Uterus (tissue), 4 donors: ENCODE data around the gene RNF217. TPM values are rescaled to one million over a fixed set of nuclear protein-coding genes. Genes with fewer than 3 reads are reported as not detected.

ENCODE experiments used
- DNase-seq, 2 donors: peaks; one replicate each; pipeline ENCODE4 v3.0.0-alpha.2; 2019 to 2020
- H3K27ac ChIP-seq, 2 donors: fragments of 200-600 bp; sonication (generic); 1 replicate in 1 of 2; 2 replicates in 1 of 2; pipeline ENCODE4 v1.5.1; 2016 to 2018
- H3K27me3 ChIP-seq, 2 donors: fragments of 200-600 bp; sonication (generic); one replicate each; pipeline ENCODE4 v1.5.1; 2018 to 2019; ENCODE audit warnings: control low read depth in 1 of 2
- H3K36me3 ChIP-seq, 2 donors: fragments of 200-600 bp; sonication (generic); one replicate each; pipeline ENCODE4 v1.5.1; 2019; ENCODE audit warnings: control low read depth in 1 of 2
- H3K4me1 ChIP-seq, 2 donors: fragments of 200-600 bp; sonication (generic); one replicate each; pipeline ENCODE4 v1.5.1; 2018 to 2019; ENCODE audit warnings: control low read depth in 1 of 2
- H3K4me3 ChIP-seq, 2 donors: fragments of 200-600 bp; sonication (generic); 1 replicate in 1 of 2; 2 replicates in 1 of 2; pipeline ENCODE4 v1.5.1; 2018 to 2019; ENCODE audit warnings: mild to moderate bottlenecking in 1 of 2
- H3K9me3 ChIP-seq, 2 donors: fragments of 200-600 bp; sonication (generic); one replicate each; pipeline ENCODE4 v1.5.1; 2019; ENCODE audit warnings: control low read depth in 1 of 2
- POLR2A ChIP-seq, 2 donors: fragments of 450-650 bp; IDR thresholded peaks; one replicate each; pipeline ENCODE4 v1.6.1; 2016; ENCODE audit warnings: antibody characterized with exemption in 2 of 2, mild to moderate bottlenecking in 1 of 2, moderate library complexity in 1 of 2
- intact Hi-C: fragments of 100-400 bp; cut with DNase I; formaldehyde crosslinking; loops from one replicate; pipeline ENCODE4 v1.15.1; 2023; ENCODE audit warnings: low total_unique reads
- total RNA-seq, 4 donors: library from RNA; depleted of rRNA in 3 of 4; stranded (reverse); fragments of >200 nt in 3 of 4; gene quantifications; one replicate each; pipeline versions ENCODE4 v1.1.0 to v1.2.4, GENCODE V29; 2014 to 2023
- TF ChIP-seq, protein P1 (sequence below), 4 experiments: fragments of 200-600 bp in 2 of 4; fragments of 450-650 bp in 2 of 4; sonication (generic) in 2 of 4; IDR thresholded peaks; one replicate each; pipeline ENCODE4 v1.5.1; 2016 to 2019; ENCODE audit warnings: antibody characterized with exemption in 4 of 4, mild to moderate bottlenecking in 2 of 4, moderate library complexity in 1 of 4
- donor health status: DM: yes; HTN: yes; CAD: no.

RNF217 gene
- total RNA-seq, 4 donors from 2014 or later, result 22.9 to 42.0 (median 29.0) TPM

DNA sequence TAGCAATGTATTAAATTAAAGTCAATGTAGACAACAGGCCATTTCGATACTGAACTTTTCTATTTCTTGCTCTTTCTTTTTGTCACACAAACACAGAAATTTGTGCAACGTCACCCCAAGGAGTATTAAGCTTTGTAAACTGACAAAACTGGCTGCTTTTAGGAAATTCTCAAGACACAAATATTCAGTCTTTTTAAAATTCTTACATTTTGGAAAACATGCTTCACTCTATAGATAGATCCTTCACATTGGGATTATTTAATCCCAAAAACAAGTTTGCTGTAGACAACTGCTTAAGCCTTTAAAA, 121.4 kb downstream of the RNF217 start:
- intact Hi-C loops, result no loop called here
- no peaks in the 10 kb centered on the region for H3K4me1 ChIP-seq
- H3K4me3 ChIP-seq, result no peak overlapping the region
- H3K9me3 ChIP-seq, result no peaks in the 10 kb centered on the region
- no peaks in the 10 kb centered on the region for H3K27me3 ChIP-seq
- DNase-seq, result no peak
- no peaks in the 10 kb centered on the region for H3K36me3 ChIP-seq
- TF ChIP-seq, protein P1, sequence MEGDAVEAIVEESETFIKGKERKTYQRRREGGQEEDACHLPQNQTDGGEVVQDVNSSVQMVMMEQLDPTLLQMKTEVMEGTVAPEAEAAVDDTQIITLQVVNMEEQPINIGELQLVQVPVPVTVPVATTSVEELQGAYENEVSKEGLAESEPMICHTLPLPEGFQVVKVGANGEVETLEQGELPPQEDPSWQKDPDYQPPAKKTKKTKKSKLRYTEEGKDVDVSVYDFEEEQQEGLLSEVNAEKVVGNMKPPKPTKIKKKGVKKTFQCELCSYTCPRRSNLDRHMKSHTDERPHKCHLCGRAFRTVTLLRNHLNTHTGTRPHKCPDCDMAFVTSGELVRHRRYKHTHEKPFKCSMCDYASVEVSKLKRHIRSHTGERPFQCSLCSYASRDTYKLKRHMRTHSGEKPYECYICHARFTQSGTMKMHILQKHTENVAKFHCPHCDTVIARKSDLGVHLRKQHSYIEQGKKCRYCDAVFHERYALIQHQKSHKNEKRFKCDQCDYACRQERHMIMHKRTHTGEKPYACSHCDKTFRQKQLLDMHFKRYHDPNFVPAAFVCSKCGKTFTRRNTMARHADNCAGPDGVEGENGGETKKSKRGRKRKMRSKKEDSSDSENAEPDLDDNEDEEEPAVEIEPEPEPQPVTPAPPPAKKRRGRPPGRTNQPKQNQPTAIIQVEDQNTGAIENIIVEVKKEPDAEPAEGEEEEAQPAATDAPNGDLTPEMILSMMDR (IDR thresholded peaks at IDR 0.05), result no peak
- no peak for TF ChIP-seq POLR2A (IDR thresholded peaks at IDR 0.05)
- H3K27ac ChIP-seq, result no peak overlapping the region

DNA sequence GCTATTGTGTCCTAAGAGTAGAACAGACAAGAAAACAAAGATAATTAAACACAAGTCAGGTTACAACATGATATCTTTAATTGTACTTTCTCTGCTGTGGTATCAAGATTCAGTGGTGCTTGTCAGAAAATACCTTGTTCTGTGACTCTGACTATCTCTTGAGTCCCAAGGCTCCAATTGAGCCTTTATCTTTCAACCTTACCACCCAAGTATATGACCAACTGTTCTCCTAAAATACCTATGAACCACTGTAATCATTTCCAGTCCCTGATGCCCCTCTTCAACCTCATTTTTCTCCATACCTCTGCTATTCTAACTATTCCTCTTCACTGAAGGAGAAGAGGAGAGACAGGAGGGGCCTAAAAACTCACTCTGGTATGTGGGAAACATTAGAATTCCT, 124.5 kb downstream of the RNF217 start:
- intact Hi-C loops, result no loop called here
- TF ChIP-seq, protein P1 (IDR thresholded peaks at IDR 0.05), result no peak
- no peak for TF ChIP-seq POLR2A (IDR thresholded peaks at IDR 0.05)

DNA sequence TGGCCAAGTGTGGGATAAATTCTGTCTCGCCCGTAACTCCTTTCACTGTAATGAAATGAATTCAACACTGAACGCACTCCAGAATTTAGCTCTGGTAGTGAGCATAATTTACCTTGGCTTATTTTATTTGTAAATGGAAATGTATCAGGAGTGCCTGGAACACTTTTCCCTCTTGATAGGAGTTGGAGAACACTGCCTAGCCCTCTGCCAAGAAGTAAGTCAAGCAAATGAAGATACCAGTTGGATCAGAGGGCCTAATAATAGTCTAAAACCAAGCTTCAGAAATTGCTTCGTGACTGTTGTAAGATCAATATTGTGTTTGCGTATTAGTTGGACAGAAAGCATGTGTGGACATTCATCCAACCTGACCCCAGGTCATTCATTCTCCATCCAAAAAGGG, 126.7 kb downstream of the RNF217 start:
- intact Hi-C loops, result no loop called here
- Histone ChIP-seq H3K9me3 (no peaks in the 10 kb centered on the region), H3K4me3 (no peak overlapping the region), H3K27me3 (no peaks in the 10 kb centered on the region), H3K36me3 (no peaks in the 10 kb centered on the region), H3K27ac (no peak overlapping the region), H3K4me1 (no peaks in the 10 kb centered on the region)
- DNase-seq, result no peak
- no peak for TF ChIP-seq POLR2A (IDR thresholded peaks at IDR 0.05)
- TF ChIP-seq, protein P1 (IDR thresholded peaks at IDR 0.05), result no peak

More for the DNA sequence above, 124.5 kb downstream of the RNF217 start:
- no peaks in the 10 kb centered on the region for H3K4me1 ChIP-seq
- H3K4me3 ChIP-seq, result no peak overlapping the region
- no peaks in the 10 kb centered on the region for H3K27me3 ChIP-seq
- H3K36me3 ChIP-seq, result no peaks in the 10 kb centered on the region
- no peaks in the 10 kb centered on the region for H3K9me3 ChIP-seq
- no peak overlapping the region for H3K27ac ChIP-seq
- DNase-seq, result no peak

DNA sequence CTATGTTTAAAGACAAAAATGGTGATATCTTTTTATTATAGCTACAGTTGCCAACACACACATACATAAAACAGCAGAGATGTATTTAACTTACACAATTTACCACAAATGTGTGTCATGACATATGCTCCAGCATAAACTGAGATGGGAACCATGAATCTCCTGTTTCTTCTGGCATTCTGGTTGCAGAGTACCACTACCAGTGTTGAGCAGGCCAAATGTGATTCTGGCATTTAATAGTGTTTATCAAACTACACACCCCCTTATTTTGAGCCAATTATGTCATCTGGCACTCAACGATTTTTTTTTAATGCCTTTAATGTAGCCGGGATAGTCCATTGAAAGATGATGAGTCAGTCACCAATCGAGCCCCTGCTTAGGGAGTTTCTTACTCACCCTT, 132.3 kb downstream of the RNF217 start:
- Histone ChIP-seq H3K4me1 (no peaks in the 10 kb centered on the region), H3K4me3 (no peak overlapping the region), H3K36me3 (no peaks in the 10 kb centered on the region), H3K27ac (no peak overlapping the region), H3K27me3 (no peaks in the 10 kb centered on the region), H3K9me3 (no peaks in the 10 kb centered on the region)
- DNase-seq, result no peak
- TF ChIP-seq, protein P1 (IDR thresholded peaks at IDR 0.05), result no peak
- TF ChIP-seq POLR2A (IDR thresholded peaks at IDR 0.05), result no peak
- intact Hi-C loops, result no loop called here

DNA sequence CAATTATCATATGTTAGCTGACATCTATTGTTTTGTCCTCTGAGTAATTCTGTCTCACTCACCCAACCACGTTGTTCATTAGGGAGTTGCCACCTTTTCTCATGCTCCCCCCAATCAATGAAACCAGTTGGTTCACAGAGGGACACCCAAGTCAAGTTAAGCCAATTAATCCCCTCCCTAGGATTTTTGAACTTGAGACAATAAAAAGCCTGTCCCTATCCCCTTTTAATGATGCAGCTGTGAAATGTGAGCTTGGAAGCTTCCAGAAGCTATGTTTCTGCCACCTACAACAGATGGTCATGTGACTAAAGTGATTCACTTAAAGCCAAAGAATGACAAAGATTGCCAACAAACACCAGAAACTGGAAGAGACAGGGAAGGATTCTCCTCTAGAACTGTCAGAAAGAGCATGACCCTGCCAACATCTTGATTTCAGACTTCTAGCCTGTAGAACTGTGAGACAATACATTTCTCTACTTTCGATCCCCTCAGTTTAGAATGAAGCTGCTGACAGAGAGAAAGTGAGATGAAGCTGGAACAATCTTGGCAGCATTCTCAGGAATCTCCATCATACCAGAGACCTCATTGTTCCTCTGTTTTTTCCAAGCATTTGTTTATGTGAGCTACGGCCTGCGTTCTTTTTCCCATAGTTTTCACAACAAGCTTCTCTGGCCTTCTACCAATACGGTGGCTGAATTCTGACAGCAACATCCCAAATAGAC, 133.5 kb downstream of the RNF217 start:
- no peaks in the 10 kb centered on the region for H3K9me3 ChIP-seq
- no peak for DNase-seq
- H3K4me3 ChIP-seq, result no peak overlapping the region
- no peaks in the 10 kb centered on the region for H3K4me1 ChIP-seq
- TF ChIP-seq, protein P1 (IDR thresholded peaks at IDR 0.05), result no peak
- TF ChIP-seq POLR2A (IDR thresholded peaks at IDR 0.05), result no peak
- no peak overlapping the region for H3K27ac ChIP-seq
- H3K36me3 ChIP-seq, result no peaks in the 10 kb centered on the region
- H3K27me3 ChIP-seq, result no peaks in the 10 kb centered on the region
- intact Hi-C loops, result no loop called here
